Ovary (tissue), 9 donors: ENCODE measurements around the gene HTR3C. TPM values are rescaled to one million over a fixed set of nuclear protein-coding genes. Genes with fewer than 3 reads are reported as not detected.
"Not testable (repeated sequence)": the region's sequence is repeated elsewhere in the genome, so short reads cannot be mapped to it uniquely, and the experiment has no call there.

ENCODE experiments used
- DNase-seq, 5 donors: peaks; one replicate each; pipeline ENCODE4 v3.0.0-alpha.2; 2019 to 2020
- H3K27ac ChIP-seq, 2 donors: fragments of 200-600 bp; one replicate each; pipeline versions ENCODE4 v1.5.1 to v1.8.0; 2019 to 2022
- H3K27me3 ChIP-seq: fragments of 200-600 bp; one replicate; pipeline ENCODE4 v1.8.0; 2022
- H3K36me3 ChIP-seq: fragments of 200-600 bp; sonication (generic); one replicate; pipeline ENCODE4 v1.5.1; 2019
- H3K4me1 ChIP-seq: one replicate; pipeline ENCODE4 v1.8.1; 2013; ENCODE audit warnings: mild to moderate bottlenecking, moderate library complexity; ENCODE audit not compliant: insufficient read depth
- H3K4me3 ChIP-seq: fragments of 200-600 bp; sonication (generic); one replicate; pipeline ENCODE4 v1.5.1; 2017
- H3K9me3 ChIP-seq, 2 donors: fragments of 200-600 bp in 1 of 2; sonication (generic) in 1 of 2; one replicate each; pipeline versions ENCODE4 v1.5.1 to v1.8.1; 2013 to 2019; ENCODE audit warnings: mild to moderate bottlenecking in 1 of 2, moderate library complexity in 1 of 2
- CTCF ChIP-seq, 3 donors: fragments of 450-650 bp in 2 of 3; fragments of 200-600 bp in 1 of 3; IDR thresholded peaks; one replicate each; pipeline versions ENCODE4 v1.5.1 to v1.8.0; 2016 to 2022; ENCODE audit warnings: antibody characterized with exemption in 3 of 3, mild to moderate bottlenecking in 1 of 3
- EP300 ChIP-seq: sonication (generic); formaldehyde crosslinking; IDR thresholded peaks from one replicate; pipeline ENCODE4 v1.6.1; 2017; ENCODE audit warnings: antibody characterized with exemption
- POLR2A ChIP-seq: fragments of 450-650 bp; IDR thresholded peaks from one replicate; pipeline ENCODE4 v1.6.1; 2017; ENCODE audit warnings: antibody characterized with exemption, mild to moderate bottlenecking, moderate library complexity
- WGBS, 3 donors: extraction: QIAGEN DNeasy Blood & Tissue Kit in 1 of 3; methylation state at CpG; one replicate each; pipeline versions ENCODE4 v1.1.5 to v1.1.7; 2013 to 2017; 5-methylcytosine and 5-hydroxymethylcytosine counted together
- intact Hi-C, 4 donors: fragments of 100-400 bp; cut with DNase I; formaldehyde crosslinking; loops; one replicate each; pipeline versions ENCODE4 v1.11.0 to v1.15.1; 2022 to 2023
- polyA plus RNA-seq, 2 donors: library from polyadenylated mRNA; stranded (reverse); fragments of 200-250 nt in 1 of 2; fragments of 350-450 nt in 1 of 2; fragmentation: Illumina TruSeq in 1 of 2; extraction: RNeasy Lipid Tissue Mini Kit (QIAGEN cat#74804) in 1 of 2; gene quantifications; one replicate each; pipeline ENCODE4 v1.2.3, GENCODE V29; 2013 to 2014
- total RNA-seq, 7 donors: library from RNA; depleted of rRNA in 2 of 7; stranded (reverse); fragments of >200 nt in 2 of 7; fragmentation: NEBNext Ultra II Directional in 3 of 7; extraction: Animal tissue kit (Norgen Biotek cat#: 25700) in 3 of 7; gene quantifications; one replicate each; pipeline versions ENCODE4 v1.1.0 to v1.2.4, GENCODE V29; 2016 to 2023
- donor health status: DM: no; HTN: no; CAD: no; lungs with moderate emphysema.
- donor health status: DM: no; HTN: no; CAD: no.
- donor health status: Bipolar disorder and iron deficiency.
- donor health status: DM: yes; HTN: yes; CAD: no.
- donor health status: DM: no; HTN: no; CAD: no.
- donor health status: DM: yes; HTN: yes; CAD: no.

The HTR3C gene
- total and polyA plus RNA-seq, 9 donors = not detected

DNA sequence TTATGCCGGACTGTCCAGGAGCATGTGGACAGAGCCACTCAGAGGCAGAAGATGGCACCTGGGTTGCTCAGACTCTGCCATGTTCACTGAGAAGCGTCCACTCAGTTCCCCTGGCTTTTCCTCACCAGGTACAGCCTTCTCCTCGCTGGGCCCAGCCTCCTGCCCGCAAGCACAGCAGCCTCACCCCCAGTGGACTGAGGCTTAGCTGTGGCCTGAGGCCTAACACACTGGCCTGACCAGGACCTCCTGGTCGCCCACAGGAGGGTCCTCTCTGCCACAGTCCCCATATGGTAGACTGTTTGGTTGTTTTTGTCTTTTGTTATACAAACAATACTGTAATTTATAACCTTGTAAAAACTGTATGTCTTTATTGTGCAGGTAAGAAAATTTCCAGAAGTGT, 15.5 kb downstream of the HTR3C start:
- intact Hi-C loops = no loop called here
- 85 to 95% (median 93%) methylated on average over 5 of the region's 5 CpGs for WGBS, 3 donors
- H3K27me3 ChIP-seq = no peaks in the 10 kb centered on the region
- H3K4me1 ChIP-seq = no peaks in the 10 kb centered on the region
- no peak overlapping the region for H3K27ac ChIP-seq
- no peak for DNase-seq
- no peak for TF ChIP-seq POLR2A
- no peak for TF ChIP-seq EP300
- TF ChIP-seq CTCF (IDR thresholded peaks at IDR 0.05) = no peak
- H3K36me3 ChIP-seq = no peaks in the 10 kb centered on the region
- H3K9me3 ChIP-seq = peaks cover 0 to 3% of the 10 kb centered on the region in 2 donors
- no peak overlapping the region for H3K4me3 ChIP-seq

DNA sequence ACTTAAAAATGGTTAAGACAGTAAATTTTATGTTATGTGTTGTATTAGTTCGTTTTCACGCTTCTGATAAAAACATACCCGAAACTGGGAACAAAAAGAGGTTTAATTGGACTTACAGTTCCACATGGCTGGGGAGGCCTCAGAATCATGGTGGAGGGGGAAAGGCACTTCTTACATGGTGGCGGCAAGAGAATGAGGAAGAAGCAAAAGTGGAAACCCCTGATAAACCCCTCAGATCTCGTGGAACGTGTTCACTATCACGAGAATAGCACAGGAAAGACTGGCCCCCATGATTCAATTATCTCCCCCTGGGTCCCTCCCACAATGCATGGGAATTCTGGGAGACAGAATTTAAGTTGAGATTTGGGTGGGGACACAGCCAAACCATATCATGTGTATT, 18.3 kb downstream of the HTR3C start:
- 85 to 89% (median 88%) methylated on average over 7 of the region's 7 CpGs for WGBS, 3 donors
- H3K4me3 ChIP-seq, H3K27me3 ChIP-seq, H3K9me3 ChIP-seq, H3K36me3 ChIP-seq, H3K4me1 ChIP-seq, intact Hi-C loops, DNase-seq, H3K27ac ChIP-seq: not testable (repeated sequence)

- TF ChIP-seq CTCF (IDR thresholded peaks at IDR 0.05) = no peak
- no peak for TF ChIP-seq EP300
- no peak for TF ChIP-seq POLR2A
- H3K9me3 ChIP-seq = peaks cover 0 to 3% of the 10 kb centered on the region in 2 donors
- no peaks in the 10 kb centered on the region for H3K27me3 ChIP-seq
- no peaks in the 10 kb centered on the region for H3K36me3 ChIP-seq
- H3K4me3 ChIP-seq = no peak overlapping the region
- intact Hi-C loops = no loop called here
- 72 to 82% (median 78%) methylated on average over 4 of the region's 4 CpGs for WGBS, 3 donors
- no peaks in the 10 kb centered on the region for H3K4me1 ChIP-seq
- no peak for DNase-seq
- H3K27ac ChIP-seq = no peak overlapping the region
Observed at GRCh38 chr3:184073621-184074020, 20.8 kb downstream of the HTR3C start.

- Histone ChIP-seq H3K9me3 (no peaks in the 10 kb centered on the region), H3K4me3 (no peak overlapping the region), H3K4me1 (no peaks in the 10 kb centered on the region), H3K36me3 (no peaks in the 10 kb centered on the region), H3K27me3 (no peaks in the 10 kb centered on the region), H3K27ac (no peak overlapping the region)
- 86 to 92% (median 88%) methylated on average over 6 of the region's 6 CpGs for WGBS, 3 donors
- TF ChIP-seq CTCF (IDR thresholded peaks at IDR 0.05) = no peak
- DNase-seq = no peak
- intact Hi-C loops = no loop called here
Observed at GRCh38 chr3:184075901-184076300, 23.1 kb downstream of the HTR3C start.

GRCh38 chr3:184077881-184078280, 25.0 kb downstream of the HTR3C start:
- H3K36me3 ChIP-seq = no peaks in the 10 kb centered on the region
- no peaks in the 10 kb centered on the region for H3K9me3 ChIP-seq
- no peak for DNase-seq
- TF ChIP-seq POLR2A (no peak), EP300 (no peak), CTCF (IDR thresholded peaks at IDR 0.05) (no peak)
- 72 to 74% (median 73%) methylated on average over 5 of the region's 5 CpGs for WGBS, 3 donors
- H3K27ac ChIP-seq = no peak overlapping the region
- no peaks in the 10 kb centered on the region for H3K27me3 ChIP-seq
- intact Hi-C loops = no loop called here
- no peaks in the 10 kb centered on the region for H3K4me1 ChIP-seq
- no peak overlapping the region for H3K4me3 ChIP-seq
